ENCODE results near the gene TNNI3. TPM values are rescaled to one million over a fixed set of nuclear protein-coding genes. Genes with fewer than 3 reads are reported as not detected.

TNNI3 gene
- total and polyA plus RNA-seq, 12 donors = 3,000 to 45,177 (median 9,464) TPM

DNA sequence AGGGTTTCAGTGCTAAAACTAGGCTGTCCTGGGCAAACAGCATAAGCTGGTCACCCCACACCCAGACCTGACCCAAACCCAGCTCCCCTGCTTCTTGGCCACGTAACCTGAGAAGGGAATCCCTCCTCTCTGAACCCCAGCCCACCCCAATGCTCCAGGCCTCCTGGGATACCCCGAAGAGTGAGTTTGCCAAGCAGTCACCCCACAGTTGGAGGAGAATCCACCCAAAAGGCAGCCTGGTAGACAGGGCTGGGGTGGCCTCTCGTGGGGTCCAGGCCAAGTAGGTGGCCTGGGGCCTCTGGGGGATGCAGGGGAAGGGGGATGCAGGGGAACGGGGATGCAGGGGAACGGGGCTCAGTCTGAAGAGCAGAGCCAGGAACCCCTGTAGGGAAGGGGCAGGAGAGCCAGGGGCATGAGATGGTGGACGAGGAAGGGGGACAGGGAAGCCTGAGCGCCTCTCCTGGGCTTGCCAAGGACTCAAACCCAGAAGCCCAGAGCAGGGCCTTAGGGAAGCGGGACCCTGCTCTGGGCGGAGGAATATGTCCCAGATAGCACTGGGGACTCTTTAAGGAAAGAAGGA is 42.9 kb downstream of the TNNI3 start:
- WGBS, 2 donors = 67 to 75% methylated on average over 9 of the region's 9 CpGs
- intact Hi-C loops (cut with DNase I) = loop anchor here in 1 of 10 donors (10.0 kb wide), 1 partner anchor 50 kb away; the partner anchor contains the start of gene RDH13
- TF ChIP-seq, protein P1, sequence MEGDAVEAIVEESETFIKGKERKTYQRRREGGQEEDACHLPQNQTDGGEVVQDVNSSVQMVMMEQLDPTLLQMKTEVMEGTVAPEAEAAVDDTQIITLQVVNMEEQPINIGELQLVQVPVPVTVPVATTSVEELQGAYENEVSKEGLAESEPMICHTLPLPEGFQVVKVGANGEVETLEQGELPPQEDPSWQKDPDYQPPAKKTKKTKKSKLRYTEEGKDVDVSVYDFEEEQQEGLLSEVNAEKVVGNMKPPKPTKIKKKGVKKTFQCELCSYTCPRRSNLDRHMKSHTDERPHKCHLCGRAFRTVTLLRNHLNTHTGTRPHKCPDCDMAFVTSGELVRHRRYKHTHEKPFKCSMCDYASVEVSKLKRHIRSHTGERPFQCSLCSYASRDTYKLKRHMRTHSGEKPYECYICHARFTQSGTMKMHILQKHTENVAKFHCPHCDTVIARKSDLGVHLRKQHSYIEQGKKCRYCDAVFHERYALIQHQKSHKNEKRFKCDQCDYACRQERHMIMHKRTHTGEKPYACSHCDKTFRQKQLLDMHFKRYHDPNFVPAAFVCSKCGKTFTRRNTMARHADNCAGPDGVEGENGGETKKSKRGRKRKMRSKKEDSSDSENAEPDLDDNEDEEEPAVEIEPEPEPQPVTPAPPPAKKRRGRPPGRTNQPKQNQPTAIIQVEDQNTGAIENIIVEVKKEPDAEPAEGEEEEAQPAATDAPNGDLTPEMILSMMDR (IDR thresholded peaks at IDR 0.05) = no peak
- H3K36me3 ChIP-seq = peaks cover 0 to 28% (median 0%) of the 10 kb centered on the region in 9 donors
- no peaks in the 10 kb centered on the region for H3K27me3 ChIP-seq
- ATAC-seq (no peak), DNase-seq (no peak)
- H3K4me1 ChIP-seq = peaks cover 35 to 68% (median 52%) of the 10 kb centered on the region in 9 donors
- H3K4me3 ChIP-seq = peak overlapping the region in 7 of 10 donors; percentile 11 to 98 (median 90)
- no peaks in the 10 kb centered on the region for H3K9me3 ChIP-seq
- peak overlapping the region; percentile 86 to 99 (median 96) for H3K27ac ChIP-seq

DNA sequence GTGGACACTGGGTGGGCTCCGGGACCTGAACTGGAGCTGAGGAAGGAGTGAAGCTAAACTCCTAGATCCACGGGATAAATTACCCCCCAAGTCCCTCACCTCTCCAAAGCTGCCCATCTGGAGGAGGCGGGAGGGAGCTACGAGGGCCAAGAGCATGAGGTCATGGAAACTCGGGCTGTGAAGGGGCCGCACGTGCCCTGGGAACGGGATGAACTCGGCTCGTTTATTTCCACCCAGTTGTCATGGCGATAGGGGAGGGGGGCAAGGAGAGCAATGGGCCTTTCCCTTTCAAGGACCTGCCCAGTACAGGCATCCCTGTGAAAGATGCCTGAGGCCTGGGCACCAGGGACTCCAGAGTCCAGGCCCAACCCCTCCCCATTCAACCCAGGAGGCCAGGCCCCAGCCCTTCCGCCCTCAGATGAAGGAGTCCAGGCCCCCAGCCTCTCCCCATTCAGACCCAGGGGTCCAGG is 43.9 kb downstream of the TNNI3 start:
- peaks cover 0 to 38% (median 0%) of the 10 kb centered on the region in 9 donors for H3K36me3 ChIP-seq
- WGBS, 2 donors = 12 to 14% methylated on average over 11 to 12 of the region's 12 CpGs
- ATAC-seq (peak; percentile 43 to 73 (median 70)), DNase-seq (peak; percentile 85 to 98)
- no peaks in the 10 kb centered on the region for H3K9me3 ChIP-seq
- H3K27ac ChIP-seq = peak overlapping the region; percentile 82 to 99 (median 96)
- H3K4me3 ChIP-seq = peak overlapping the region in 7 of 10 donors; percentile 11 to 98 (median 24)
- H3K4me1 ChIP-seq = peaks cover 35 to 72% (median 54%) of the 10 kb centered on the region in 9 donors
- TF ChIP-seq, protein P1 (IDR thresholded peaks at IDR 0.05) = no peak
- H3K27me3 ChIP-seq = no peaks in the 10 kb centered on the region
- intact Hi-C loops (cut with DNase I) = loop anchor here in 1 of 10 donors (10.0 kb wide), 1 partner anchor 49 kb away; the partner anchor contains the start of gene RDH13

DNA sequence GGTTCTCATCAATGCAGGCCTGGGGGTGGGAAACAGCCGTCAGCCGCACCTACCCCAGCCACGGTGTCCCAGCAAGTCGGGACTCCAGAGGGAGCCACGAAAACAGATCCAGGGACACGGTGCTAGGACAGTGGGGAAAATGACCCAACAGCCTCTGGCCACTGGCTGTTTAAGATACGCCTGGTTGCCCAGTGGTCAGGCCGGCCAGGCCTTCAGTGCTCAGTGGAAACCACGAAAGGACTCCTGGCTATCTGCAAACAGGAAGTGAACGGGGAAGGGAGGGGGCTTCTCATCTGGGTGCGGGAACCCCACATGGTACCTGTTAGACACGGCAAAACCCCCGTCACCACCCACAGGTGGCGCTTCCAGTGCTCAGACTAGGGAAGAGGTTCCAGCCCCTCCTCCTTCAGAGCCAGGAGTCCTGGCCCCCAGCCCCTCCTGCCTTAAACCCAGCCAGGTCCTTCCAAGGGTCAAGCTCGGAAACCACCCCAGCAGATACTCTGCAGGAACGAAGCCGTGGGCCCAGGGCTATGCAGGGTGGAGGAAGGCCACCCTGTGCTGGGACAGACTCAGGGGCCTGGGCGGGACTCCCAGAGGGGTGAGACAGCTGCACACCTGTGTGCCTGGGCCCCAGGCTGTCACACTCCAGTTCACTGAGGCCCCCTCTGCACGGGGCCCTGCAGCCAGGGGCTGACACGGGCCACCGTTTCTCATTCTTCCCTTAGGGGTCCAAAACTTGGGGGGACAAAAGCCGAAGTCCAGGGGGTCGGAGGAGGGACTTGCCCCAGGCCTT is 44.6 kb downstream of the TNNI3 start:
- DNase-seq (no peak), ATAC-seq (peak in 4 of 8 donors; percentile 1 to 19 (median 4))
- no peaks in the 10 kb centered on the region for H3K27me3 ChIP-seq
- H3K9me3 ChIP-seq = no peaks in the 10 kb centered on the region
- peaks cover 35 to 66% (median 51%) of the 10 kb centered on the region in 9 donors for H3K4me1 ChIP-seq
- H3K4me3 ChIP-seq = peak overlapping the region in 7 of 10 donors; percentile 11 to 98 (median 24)
- peak overlapping the region; percentile 82 to 99 (median 96) for H3K27ac ChIP-seq
- WGBS, 2 donors = 50 to 52% methylated on average over 23 of the region's 23 CpGs
- TF ChIP-seq, protein P1 (IDR thresholded peaks at IDR 0.05) = peak in 1 of 9 donors; percentile 29
- intact Hi-C loops (cut with DNase I) = loop anchor here in 1 of 10 donors (10.0 kb wide), 1 partner anchor 48 kb away; the partner anchor contains the start of gene RDH13
- peaks cover 0 to 45% (median 0%) of the 10 kb centered on the region in 9 donors for H3K36me3 ChIP-seq

DNA sequence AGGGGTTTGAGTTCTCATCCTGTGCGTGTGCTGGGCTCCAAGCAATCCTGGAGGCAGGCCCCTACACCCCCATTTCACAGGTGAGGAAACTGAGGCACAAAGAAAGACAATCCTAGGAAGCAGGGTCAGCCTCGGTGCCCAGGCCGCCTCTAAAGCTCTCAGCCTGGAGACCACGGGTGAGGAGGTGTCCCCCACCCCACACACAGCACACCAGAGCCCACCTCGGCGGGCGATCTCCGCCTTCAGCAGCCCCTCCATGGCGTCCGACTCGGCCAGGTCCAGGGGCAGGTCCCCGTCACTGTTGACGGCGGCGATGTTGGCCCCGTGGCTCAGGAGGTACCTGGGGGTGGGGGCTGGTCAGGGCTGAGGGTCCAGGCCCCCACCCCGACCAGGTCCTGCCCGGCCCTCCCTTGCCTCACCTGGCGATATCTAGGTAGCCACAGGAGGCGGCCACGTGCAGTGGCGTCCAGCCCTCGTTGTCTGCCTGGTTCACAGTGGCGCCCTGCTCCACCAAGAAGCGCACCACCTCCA is 45.2 kb downstream of the TNNI3 start:
- H3K36me3 ChIP-seq = peaks cover 0 to 46% (median 0%) of the 10 kb centered on the region in 9 donors
- no peaks in the 10 kb centered on the region for H3K27me3 ChIP-seq
- 88 to 90% methylated on average over 25 of the region's 25 CpGs for WGBS, 2 donors
- intact Hi-C loops (cut with DNase I) = loop anchor here in 1 of 10 donors (10.0 kb wide), 1 partner anchor 48 kb away; the partner anchor contains the start of gene RDH13
- TF ChIP-seq, protein P1 (IDR thresholded peaks at IDR 0.05) = no peak
- peaks cover 35 to 65% (median 50%) of the 10 kb centered on the region in 9 donors for H3K4me1 ChIP-seq
- H3K27ac ChIP-seq = peak overlapping the region; percentile 82 to 99 (median 96)
- H3K4me3 ChIP-seq = no peak overlapping the region
- no peaks in the 10 kb centered on the region for H3K9me3 ChIP-seq
- DNase-seq (no peak), ATAC-seq (no peak)

Measured in heart right ventricle (tissue), 16 donors.